ENCODE measurements around the gene PRKD2.
A peak's percentile ranks its signal among the peaks of the same experiment; 100 is the strongest.

PRKD2 gene

GRCh38 chr19:46746281-46747057, 29.6 kb upstream of the PRKD2 start, which contains the start of gene STRN4:
TSS of gene STRN4 (minus strand) at chr19:46746450. CDS start at chr19:46746430, 20 bp downstream.
- no peak for DNase-seq (ENCODE audit: low read depth)
- peak within 1 kb of the TSS; percentile 97 for H3K4me3 ChIP-seq (ENCODE audit: low read depth, low read length)
- TF ChIP-seq CTCF (IDR thresholded peaks at IDR 0.05; ENCODE audit: low read depth, low read length, missing control alignments): no peak

GRCh38 chr19:46745521-46746280, 28.8 kb upstream of the PRKD2 start, which contains the start of gene FKRP:
TSS of gene FKRP (plus strand) at chr19:46746057. CDS start at chr19:46755451, 9,394 bp downstream.
- no peak for TF ChIP-seq CTCF (IDR thresholded peaks at IDR 0.05; ENCODE audit: low read depth, low read length, missing control alignments)
- no peak for DNase-seq (ENCODE audit: low read depth)
- H3K4me3 ChIP-seq (ENCODE audit: low read depth, low read length): peak within 1 kb of the TSS; percentile 97

- TF ChIP-seq CTCF (IDR thresholded peaks at IDR 0.05; ENCODE audit: low read depth, low read length, missing control alignments): no peak
- no peak for DNase-seq (ENCODE audit: low read depth)
- peak overlapping the region; percentile 97 for H3K4me3 ChIP-seq (ENCODE audit: low read depth, low read length)
Measured at GRCh38 chr19:46745030-46745429, 28.1 kb upstream of the PRKD2 start.

GRCh38 chr19:46744005-46744691, 27.2 kb upstream of the PRKD2 start:
- peak overlapping the region; percentile 97; the same call in 1 of the 2 replicates for H3K4me3 ChIP-seq (ENCODE audit: low read depth, low read length)
- DNase-seq (ENCODE audit: low read depth): no peak
- TF ChIP-seq CTCF (IDR thresholded peaks at IDR 0.05; ENCODE audit: low read depth, low read length, missing control alignments): no peak

GRCh38 chr19:46742926-46743480, 26.1 kb upstream of the PRKD2 start:
- DNase-seq (ENCODE audit: low read depth): no peak
- H3K4me3 ChIP-seq (ENCODE audit: low read depth, low read length): no peak overlapping the region
- no peak for TF ChIP-seq CTCF (IDR thresholded peaks at IDR 0.05; ENCODE audit: low read depth, low read length, missing control alignments)

GRCh38 chr19:46741447-46741846, 24.5 kb upstream of the PRKD2 start:
- TF ChIP-seq CTCF (IDR thresholded peaks at IDR 0.05; ENCODE audit: low read depth, low read length, missing control alignments): no peak
- DNase-seq (ENCODE audit: low read depth): no peak
- no peak overlapping the region for H3K4me3 ChIP-seq (ENCODE audit: low read depth, low read length)

Data from GM12864 (cell line).